ENCODE data around the gene AIFM2. TPM values are rescaled to one million over a fixed set of nuclear protein-coding genes. Genes with fewer than 3 reads are reported as not detected.
"Not testable (repeated sequence)": the region's sequence is repeated elsewhere in the genome, so short reads cannot be mapped to it uniquely, and the experiment has no call there.

AIFM2 gene
- total and polyA plus RNA-seq, 2 experiments from 2014 or later = 5.4 to 6.6 TPM

GRCh38 chr10:70124918-70125317 lies 7.7 kb downstream of the AIFM2 start:
- no peak overlapping the region for H3K27ac ChIP-seq
- no peaks in the 10 kb centered on the region for H3K9me3 ChIP-seq (ENCODE audit: low read depth)
- TF ChIP-seq, protein P1, sequence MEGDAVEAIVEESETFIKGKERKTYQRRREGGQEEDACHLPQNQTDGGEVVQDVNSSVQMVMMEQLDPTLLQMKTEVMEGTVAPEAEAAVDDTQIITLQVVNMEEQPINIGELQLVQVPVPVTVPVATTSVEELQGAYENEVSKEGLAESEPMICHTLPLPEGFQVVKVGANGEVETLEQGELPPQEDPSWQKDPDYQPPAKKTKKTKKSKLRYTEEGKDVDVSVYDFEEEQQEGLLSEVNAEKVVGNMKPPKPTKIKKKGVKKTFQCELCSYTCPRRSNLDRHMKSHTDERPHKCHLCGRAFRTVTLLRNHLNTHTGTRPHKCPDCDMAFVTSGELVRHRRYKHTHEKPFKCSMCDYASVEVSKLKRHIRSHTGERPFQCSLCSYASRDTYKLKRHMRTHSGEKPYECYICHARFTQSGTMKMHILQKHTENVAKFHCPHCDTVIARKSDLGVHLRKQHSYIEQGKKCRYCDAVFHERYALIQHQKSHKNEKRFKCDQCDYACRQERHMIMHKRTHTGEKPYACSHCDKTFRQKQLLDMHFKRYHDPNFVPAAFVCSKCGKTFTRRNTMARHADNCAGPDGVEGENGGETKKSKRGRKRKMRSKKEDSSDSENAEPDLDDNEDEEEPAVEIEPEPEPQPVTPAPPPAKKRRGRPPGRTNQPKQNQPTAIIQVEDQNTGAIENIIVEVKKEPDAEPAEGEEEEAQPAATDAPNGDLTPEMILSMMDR (IDR thresholded peaks at IDR 0.05; ENCODE audit: low read depth, low read length) = no peak
- H3K4me3 ChIP-seq = no peak overlapping the region
- no peak for DNase-seq (ENCODE audit: low read depth in 1 of 2, low spot score in 1 of 2)
- peaks cover 6% of the 10 kb centered on the region for H3K4me1 ChIP-seq (ENCODE audit: low read depth)
- H3K27me3 ChIP-seq = no peaks in the 10 kb centered on the region
- no peaks in the 10 kb centered on the region for H3K36me3 ChIP-seq

DNA sequence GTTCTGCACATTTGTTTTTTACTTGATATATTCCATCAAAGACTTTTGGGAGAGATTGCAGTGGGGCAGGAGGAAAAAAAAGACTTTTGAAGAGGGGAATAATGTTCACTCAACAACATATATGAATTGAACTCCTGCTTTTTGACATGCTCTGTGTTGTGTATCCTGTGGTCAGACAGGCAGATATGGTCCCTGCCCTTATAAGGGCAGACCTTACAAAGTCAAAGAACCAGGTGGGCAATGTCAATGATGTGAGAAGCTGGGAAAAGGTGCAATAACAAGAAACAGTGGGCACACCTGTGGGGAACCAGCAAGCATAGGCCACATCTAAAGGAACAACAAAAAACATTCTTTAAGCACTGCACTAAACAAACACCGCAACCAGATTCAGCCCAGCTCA lies 8.2 kb downstream of the AIFM2 start:
- Histone ChIP-seq H3K27ac (no peak overlapping the region), H3K4me3 (no peak overlapping the region), H3K36me3 (no peaks in the 10 kb centered on the region), H3K27me3 (no peaks in the 10 kb centered on the region), H3K9me3 (ENCODE audit: low read depth) (no peaks in the 10 kb centered on the region), H3K4me1 (ENCODE audit: low read depth) (peaks cover 6% of the 10 kb centered on the region)
- DNase-seq (ENCODE audit: low read depth in 1 of 2, low spot score in 1 of 2) = no peak
- TF ChIP-seq, protein P1 (IDR thresholded peaks at IDR 0.05; ENCODE audit: low read depth, low read length) = no peak

GRCh38 chr10:70123817-70124216 lies 8.8 kb downstream of the AIFM2 start:
- Histone ChIP-seq H3K4me3 (no peak overlapping the region), H3K27ac (no peak overlapping the region), H3K4me1 (ENCODE audit: low read depth) (peaks cover 6% of the 10 kb centered on the region), H3K9me3 (ENCODE audit: low read depth) (no peaks in the 10 kb centered on the region), H3K27me3 (no peaks in the 10 kb centered on the region), H3K36me3 (no peaks in the 10 kb centered on the region)
- TF ChIP-seq, protein P1 (IDR thresholded peaks at IDR 0.05; ENCODE audit: low read depth, low read length) = no peak
- no peak for DNase-seq (ENCODE audit: low read depth in 1 of 2, low spot score in 1 of 2)

- H3K9me3 ChIP-seq (ENCODE audit: low read depth); H3K4me1 ChIP-seq (ENCODE audit: low read depth); H3K27ac ChIP-seq; H3K4me3 ChIP-seq; DNase-seq (ENCODE audit: low read depth in 1 of 2, low spot score in 1 of 2); H3K36me3 ChIP-seq; H3K27me3 ChIP-seq: not testable (repeated sequence)
Measured at GRCh38 chr10:70123166-70123565, 9.5 kb downstream of the AIFM2 start.

GRCh38 chr10:70122742-70123141 lies 9.9 kb downstream of the AIFM2 start:
- peak in 1 of 2 donors; percentile 71 for DNase-seq (ENCODE audit: low read depth in 1 of 2, low spot score in 1 of 2)
- Histone ChIP-seq H3K4me1 (ENCODE audit: low read depth) (peaks cover 6% of the 10 kb centered on the region), H3K27ac (no peak overlapping the region), H3K27me3 (no peaks in the 10 kb centered on the region), H3K9me3 (ENCODE audit: low read depth) (no peaks in the 10 kb centered on the region), H3K36me3 (no peaks in the 10 kb centered on the region), H3K4me3 (no peak overlapping the region)
- TF ChIP-seq, protein P1 (IDR thresholded peaks at IDR 0.05; ENCODE audit: low read depth, low read length) = no peak

- Histone ChIP-seq H3K9me3 (ENCODE audit: low read depth) (no peaks in the 10 kb centered on the region), H3K27ac (no peak overlapping the region), H3K4me3 (no peak overlapping the region), H3K27me3 (no peaks in the 10 kb centered on the region), H3K36me3 (no peaks in the 10 kb centered on the region), H3K4me1 (ENCODE audit: low read depth) (peaks cover 6% of the 10 kb centered on the region)
- TF ChIP-seq, protein P1 (IDR thresholded peaks at IDR 0.05; ENCODE audit: low read depth, low read length) = no peak
- no peak for DNase-seq (ENCODE audit: low read depth in 1 of 2, low spot score in 1 of 2)
Measured at GRCh38 chr10:70121281-70121949, 11.2 kb downstream of the AIFM2 start.
